Activated CD4-positive, alpha-beta T cell treated with anti-CD3 and anti-CD28 coated beads for 1 hour (primary cell): ENCODE measurements around the gene GDPD1.
"Not testable (repeated sequence)": the region's sequence is repeated elsewhere in the genome, so short reads cannot be mapped to it uniquely, and the experiment has no call there.

Experiments used
- DNase-seq: peaks from one replicate; pipeline ENCODE4 v3.0.0-alpha.2; 2020

GDPD1 gene

DNA sequence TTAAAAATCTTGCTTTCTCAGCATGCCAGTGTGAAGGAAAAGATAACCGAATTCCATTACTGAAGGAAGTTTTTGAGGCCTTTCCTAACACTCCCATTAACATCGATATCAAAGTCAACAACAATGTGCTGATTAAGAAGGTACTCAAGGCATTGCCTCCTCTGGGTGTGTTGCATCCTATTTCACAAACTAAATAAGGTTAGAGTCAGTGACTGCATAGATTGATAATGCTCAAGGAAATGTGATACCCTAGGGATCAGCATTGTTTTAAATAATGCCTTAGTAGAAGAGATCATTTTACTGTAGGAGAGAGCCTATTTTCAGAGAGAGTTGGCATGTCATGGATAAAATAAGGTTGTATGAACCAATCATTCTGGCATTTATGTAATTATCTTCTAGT, 36.8 kb downstream of the GDPD1 start:
- DNase-seq, result no peak

DNA sequence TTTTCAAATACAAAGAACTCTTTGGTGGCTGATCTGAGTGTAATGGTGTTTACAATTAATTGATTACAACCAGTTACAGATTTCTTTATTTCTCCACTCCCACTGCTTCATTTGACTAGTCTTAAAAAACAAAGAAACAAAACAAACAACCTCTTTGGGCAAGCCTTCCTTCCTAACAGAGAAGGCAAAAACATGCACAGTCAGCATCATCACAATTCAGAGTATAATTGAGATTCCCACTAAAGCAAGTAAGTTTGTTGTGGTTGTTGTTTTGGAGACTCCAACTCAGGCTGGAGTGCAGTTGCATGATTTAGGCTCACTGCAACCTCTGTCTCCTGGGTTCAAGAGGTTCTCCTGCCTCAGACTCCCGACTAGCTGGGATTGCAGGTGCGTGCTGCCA, 40.4 kb downstream of the GDPD1 start:
- no peak for DNase-seq

DNA sequence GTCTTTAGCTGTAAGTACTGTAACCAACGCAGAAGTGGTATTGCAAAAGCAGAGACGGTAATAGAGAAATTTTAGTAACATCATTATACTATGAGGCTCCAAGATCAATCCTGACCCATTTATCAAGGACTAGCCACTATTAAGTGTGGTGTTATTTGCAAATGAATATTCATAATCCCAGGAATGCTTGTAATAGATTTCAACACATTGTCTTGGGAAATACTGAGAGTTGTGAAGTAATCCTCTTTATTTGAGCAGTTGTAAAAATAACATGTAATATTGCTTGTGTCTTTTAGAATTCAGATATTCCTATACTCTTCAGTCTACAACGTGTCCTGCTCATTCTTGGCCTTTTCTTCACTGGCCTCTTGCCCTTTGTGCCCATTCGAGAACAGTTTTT, 46.4 kb downstream of the GDPD1 start:
- no peak for DNase-seq

DNA sequence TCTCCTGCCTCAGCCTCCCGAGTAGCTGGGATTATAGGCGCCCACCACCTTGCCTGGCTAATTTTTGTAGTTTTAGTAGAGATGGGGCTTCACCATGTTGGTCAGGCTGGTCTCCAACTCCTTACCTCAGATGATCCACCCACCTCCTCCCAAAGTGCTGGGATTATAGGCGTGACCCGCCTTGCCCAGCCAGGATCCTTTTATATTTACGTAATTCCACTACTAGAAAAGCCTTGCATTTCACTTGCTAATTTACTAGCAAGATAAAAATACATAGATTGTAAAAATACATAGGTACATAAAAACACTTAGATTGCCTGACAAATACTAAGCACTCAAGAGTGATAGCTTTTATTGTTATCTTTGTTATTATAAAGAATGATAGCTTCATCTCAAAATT, 47.5 kb downstream of the GDPD1 start:
- no peak for DNase-seq

DNA sequence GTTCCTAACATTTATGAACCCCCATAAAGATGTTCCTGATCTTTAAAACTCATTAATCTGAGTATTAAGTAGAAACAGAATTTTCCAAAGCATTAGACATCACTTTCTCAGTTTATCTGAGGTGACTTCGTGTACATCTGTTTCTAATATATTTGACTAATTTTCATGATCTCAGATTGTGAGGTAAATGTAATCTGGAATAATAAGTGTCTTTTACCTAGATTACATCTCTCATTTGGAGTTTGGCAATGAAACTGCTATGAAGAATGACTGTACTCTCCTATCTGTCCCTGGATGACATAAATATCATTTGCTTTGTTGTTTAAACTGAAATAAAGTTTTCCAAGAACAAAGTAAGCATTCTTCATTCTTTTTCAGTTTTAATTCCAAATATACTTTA, 55.3 kb downstream of the GDPD1 start:
- no peak for DNase-seq

DNA sequence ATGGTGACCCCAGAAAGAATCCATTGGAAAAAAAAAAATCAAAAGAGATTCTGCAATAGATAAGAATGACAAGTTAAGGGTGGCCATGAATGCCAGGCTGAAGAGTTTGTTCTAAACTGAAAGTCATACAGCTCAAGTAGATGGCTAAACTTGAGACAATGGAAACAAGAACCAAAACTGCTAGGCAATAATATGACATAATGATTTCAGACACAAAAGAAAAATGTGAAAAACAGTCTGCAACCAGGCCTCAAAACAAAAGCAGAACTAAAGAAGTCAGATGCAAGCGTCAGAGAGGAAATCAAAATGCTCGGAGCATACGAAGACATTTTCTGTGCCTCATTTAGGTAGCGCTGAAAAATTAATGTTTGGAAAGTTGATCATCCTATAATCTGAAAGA, 56.7 kb downstream of the GDPD1 start:
- DNase-seq, result no peak

DNA sequence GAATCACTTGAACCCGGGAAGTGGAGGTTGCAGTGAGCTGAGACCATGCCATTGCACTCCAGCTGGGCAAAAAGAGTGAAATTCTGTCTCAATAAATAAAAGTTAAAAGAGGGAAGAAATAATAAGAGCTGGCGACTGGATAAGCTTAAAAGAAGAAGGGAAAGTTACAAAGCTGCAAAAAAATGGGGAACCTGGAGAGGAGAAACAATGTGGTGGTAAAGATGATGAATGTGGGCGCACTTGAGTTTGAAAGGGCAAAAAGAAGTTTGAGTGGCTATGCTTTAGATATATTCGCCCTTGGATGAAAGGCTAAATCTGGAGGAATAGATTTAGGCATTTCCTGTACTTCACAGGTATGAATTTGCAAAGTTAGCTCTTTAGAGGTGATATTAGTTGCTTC, 58.1 kb downstream of the GDPD1 start:
- DNase-seq, result no peak

DNA sequence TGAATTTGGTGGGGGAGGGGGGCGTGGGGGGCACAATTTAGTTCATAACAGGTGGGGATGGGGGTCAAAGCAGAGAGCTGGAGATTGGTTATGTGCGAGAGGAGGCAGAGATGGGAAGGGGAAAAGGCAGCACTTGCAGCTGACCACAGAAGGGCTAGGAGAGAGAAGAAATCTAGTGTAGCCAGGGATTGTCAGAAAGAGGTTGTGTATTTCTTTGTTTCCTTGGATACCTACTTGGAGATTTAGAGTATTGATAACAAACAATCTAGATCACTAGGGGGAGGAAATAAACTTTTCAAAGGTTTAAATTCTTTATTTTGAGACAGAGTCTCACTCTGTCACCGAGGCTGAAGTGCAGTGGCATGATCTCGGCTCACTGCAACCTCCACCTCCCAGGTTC, 64.0 kb downstream of the GDPD1 start:
- DNase-seq, result no peak

DNA sequence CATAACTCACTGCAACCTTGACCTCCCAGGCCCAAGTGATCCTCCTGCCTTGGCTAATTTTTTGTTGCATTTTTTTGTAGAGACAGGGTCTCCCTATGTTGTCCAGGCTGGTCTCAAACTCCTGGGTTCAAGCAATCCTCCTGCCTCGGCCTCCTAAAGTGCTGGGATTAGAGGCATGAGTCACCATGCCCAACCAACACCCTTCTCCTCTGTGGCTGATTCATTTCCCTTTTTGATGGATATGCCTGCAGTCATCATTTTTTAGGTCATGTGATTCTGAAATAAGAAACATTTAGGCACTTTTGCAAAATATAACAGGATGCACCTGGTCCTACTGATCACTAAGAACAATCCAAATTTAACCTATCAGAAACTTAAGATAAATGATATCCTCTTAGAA, 67.1 kb downstream of the GDPD1 start:
- no peak for DNase-seq

DNA sequence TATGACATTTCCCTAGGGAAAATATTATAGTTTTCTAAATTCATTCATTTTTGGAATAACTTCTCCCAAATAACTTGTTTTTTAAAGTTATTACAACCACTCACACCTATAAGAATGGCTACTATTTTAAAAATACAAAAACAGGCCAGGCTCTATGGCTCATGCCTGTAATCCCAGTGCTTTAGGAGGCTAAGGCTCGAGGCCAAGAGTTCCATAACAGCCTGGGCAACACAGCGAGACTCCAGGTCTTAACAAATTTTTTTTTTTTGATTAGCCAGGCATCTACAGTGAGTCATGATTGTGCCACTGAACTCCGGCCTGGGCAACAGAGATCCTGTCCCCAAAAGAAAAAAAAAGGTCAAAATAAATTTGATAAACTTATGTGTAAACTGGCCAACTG, 67.6 kb downstream of the GDPD1 start:
- DNase-seq, result no peak

DNA sequence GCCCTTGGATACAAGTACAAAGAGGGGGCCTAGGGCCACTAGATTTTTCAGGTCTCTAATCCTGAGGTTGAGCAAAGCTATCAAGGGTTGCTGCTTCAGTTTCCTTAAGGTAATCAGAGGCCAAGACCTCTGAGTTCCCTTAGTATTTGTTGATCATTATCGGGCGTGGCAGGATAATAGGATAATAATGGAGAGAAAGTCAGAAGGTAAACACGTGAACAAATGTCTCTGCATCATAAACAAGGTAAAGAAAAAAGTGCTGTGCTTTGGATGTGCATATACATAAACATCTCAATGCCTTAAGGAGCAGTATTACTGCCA, 69.6 kb downstream of the GDPD1 start:
- DNase-seq, result no peak

DNA sequence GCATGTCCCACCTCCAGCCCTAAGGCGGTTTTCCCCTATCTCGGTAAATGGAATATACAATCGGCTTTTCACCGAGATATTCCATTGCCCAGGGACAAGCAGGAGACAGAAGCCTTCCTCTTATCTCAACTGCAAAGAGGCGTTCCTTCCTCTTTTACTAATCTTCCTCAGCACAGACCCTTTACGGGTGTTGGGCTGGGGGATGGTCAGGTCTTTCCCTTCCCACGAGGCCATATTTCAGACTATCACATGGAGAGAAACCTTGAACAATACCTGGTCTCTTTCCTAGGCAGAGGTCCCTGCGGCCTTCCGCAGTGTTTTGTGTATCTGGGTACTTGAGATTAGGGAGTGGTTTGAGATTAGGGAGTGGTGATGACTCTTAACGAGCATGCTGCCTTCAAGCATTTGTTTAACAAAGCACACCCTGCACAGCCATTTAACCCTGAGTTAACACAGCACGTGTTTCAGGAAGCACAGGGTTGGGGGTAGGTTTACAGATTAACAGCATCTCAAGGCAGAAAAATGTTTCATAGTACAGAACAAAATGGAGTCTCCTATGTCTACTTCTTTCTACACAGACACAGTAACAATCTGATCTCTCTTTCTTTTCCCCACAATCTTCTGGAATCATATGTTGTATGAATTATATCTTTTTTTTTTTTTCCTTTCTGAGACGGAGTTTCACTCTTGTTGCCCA, 70.1 kb downstream of the GDPD1 start:
- not testable (repeated sequence) for DNase-seq

DNA sequence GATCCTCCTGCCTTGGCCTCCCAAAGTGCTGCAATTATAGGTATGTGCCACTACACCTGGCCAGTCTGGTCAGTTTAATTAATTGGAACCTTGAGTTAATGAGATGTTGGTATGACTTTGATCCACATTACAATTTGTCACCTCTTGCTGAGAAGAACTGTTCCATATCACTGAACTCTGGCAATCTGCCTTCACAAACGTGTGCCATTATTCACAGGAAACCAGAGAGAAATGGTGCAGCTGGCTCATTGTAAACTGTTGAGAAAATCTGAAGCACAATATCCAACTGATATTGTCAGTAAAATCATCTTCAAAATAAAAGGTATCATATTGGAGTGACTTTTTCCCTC, 71.8 kb downstream of the GDPD1 start:
- DNase-seq, result no peak

DNA sequence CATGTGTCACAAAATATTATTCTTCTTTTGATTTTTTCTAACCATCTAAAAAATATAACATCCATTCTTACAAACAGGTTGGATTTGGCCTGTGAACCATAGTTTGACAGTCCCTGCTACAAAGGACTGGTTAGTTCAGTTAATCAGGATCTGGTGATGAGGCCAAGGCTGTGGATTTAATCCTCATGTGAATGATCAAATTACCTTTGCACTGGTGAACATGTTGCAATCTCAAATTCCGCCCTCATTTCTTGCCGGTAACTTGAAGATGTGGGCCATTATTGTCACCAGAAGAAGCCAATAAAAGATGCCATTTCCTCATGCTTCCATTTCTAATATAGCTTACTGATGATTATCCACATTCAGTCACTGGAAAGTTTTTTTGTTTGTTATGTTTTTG, 75.9 kb downstream of the GDPD1 start:
- no peak for DNase-seq

DNA sequence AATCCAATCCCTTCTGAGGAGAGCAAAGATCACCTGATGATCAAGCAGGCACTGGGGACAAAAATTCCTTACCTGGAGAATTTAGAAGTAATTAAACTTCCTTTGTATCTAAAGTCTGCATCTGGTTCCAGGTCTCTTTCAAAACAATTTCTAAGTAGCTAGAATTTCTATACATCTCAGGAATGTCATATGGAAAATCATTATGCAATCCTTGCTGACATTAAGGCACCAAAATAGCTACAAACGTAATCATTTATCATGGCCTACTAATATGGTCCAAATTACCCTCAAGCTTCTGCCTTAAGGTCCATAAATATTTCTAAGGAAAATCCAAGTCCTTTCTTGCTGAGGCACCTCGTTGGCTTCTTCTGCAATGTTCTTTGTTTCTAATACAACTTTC, 78.2 kb downstream of the GDPD1 start:
- DNase-seq, result no peak

DNA sequence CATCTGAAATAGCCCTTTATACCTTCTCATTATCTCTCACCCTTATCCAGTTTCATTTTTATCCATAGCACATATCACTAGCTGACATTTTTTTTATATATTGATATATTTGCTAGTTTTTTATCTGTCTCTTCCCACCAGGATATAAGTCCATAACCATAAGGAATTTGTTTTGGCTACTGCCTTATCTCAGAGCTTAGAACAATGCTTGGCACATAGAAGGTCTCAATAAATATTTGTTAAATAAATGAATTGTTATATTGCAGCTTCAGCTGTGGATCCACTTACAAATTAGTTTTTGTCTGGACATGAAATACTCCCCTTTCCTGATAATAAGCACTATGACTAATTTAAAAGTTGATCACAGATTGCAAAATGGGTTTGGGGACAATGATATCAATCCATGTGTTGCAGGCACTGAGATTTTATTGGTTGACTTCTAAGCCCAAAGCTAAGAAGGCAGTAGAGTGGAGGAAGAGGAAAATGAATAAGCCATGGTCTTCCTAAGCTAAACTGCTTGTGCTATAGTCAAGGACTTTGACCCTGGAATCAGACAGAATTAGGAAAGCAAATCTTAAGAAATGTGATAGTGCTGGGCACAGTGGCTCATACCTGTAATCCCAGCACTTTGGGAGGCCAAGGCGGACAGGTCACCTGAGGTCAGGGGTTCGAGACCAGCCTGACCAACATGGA, 79.2 kb downstream of the GDPD1 start:
- no peak for DNase-seq

DNA sequence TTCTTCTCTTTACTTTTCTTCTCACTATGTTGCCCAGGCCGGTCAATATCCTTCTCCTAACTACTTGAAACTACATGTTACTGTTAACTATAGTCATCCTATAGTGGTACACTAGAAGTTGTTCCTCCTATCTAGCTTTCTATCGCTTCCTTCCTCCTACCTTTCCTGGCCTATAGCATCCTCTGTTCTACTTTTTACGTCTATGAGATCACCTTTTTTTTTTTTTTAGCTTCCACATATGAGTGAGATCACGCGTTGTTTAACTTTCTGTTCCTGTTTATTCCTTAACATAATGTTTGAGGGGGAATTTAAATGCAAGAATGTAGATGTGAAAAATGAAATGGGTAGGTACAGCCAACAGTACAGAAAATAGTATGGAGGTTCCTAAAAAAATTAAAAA, 80.6 kb downstream of the GDPD1 start:
- no peak for DNase-seq

DNA sequence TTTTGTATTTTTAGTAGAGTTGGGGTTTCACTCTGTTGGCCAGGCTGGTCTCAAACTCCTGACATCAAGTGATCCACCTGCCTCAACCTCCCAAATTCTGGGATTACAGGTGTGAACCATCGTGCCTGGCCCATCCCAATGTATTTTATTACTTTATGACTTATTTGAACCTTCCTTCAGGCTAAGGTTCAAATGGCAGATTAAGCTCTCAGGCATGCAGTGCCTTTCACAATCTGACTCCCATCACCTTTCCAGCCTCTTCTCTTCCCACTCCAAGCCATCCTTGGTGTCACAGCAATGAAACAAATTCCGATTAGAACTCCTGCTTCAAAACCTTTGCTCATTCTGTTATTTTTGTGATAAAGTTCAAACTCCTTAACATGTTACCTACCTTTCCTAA, 84.5 kb downstream of the GDPD1 start:
- DNase-seq, result no peak

DNA sequence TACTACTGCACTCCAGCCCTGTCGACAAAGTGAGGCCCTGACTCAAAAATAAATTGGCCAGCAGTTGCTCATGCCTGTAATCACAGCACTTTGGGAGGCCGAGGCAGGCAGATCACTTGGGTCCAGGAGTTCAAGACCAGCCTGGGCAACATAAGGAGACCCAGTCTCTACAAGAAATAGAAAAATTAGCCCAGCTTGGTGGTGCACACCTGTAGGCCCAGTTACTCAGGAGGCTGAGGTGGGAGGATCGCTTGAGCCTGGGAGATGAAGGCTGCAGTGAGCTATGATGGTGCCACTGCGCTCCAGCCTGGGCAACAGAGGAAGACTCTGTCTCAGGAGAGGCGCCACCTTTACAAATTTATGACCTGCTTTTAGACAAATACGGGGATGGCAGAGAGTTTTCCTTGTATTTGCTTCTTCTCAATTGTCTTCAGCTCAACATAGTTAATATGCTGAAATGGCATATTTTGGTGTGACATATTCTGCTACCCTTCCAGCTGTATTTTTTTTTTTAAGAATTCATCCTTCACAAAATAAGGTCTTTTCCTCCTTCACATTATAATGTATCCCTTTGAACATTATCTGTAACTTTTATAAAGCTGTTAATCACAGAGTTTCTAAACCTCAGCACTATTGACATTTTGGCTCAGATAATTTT, 90.1 kb downstream of the GDPD1 start:
- DNase-seq, result no peak

DNA sequence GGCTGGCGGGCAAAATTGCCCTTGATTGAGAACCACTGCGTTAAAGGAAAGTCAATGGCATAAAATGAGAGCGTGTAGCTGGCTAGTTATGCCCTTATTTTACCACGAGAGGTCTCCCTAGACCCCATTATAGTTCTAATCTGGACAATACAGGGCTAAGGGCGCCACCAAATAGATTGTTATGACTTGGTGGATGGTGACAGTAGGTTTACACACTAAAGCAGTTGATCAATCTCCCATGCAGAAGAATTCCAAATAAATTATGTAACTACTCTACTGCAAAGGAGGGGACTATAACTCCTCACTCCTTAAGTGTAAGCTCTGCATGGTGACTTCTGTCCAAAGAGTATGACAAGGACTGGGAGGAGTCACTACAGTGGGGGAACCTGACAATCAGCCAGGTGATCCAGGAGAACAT, 90.7 kb downstream of the GDPD1 start:
- DNase-seq, result no peak

DNA sequence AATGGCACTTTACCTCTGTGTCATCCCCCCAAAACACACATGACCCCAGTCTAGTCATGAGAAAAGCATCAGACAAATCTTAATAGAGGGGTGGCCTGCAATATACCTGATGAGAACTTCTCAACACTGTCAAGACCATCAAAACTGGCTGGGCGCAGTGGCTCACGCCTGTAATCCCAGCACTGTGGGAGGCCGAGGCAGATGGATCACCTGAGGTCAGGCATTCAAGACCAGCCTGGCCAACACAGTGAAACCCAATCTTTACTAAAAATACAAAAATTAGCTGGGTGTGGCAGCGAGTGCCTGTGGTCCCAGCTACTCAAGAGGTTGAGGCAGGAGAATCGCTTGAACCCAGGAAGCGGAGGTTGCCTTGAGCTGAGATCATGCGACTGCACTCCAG, 91.2 kb downstream of the GDPD1 start:
- DNase-seq, result not testable (repeated sequence)

DNA sequence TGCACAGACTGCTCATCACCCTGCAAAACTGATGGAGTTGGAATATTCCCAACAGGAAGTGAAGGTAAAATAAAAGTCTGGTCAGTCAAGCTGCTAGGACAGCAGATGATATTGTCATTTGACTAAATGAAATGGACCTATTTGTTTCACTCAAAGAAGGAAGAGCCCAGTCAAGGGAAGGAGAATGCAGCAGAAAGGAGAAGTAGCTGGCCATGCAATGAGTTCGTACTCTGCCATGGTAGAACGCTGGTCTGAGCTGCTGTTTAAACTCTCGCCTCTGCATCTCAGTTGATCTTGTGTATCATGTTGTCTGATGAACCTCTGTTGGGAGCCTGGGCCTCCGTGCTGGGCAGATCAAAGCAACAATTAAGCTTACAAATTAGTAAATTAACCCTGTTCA, 95.6 kb downstream of the GDPD1 start:
- DNase-seq, result no peak
